Astrocyte of the spinal cord (primary cell): Measurements from ENCODE around the gene IQGAP2.

Experiments used
- DNase-seq: peaks from one replicate; pipeline ENCODE4 v3.0.0; 2011; ENCODE audit warnings: low read depth, low spot score
- H3K4me3 ChIP-seq: 2 replicates; pipeline ENCODE4 v1.5.1; 2011; ENCODE audit warnings: low read depth, mild to moderate bottlenecking, low read length, moderate library complexity
- in situ Hi-C: cut with HindIII; loops from 2 replicates; pipeline ENCODE4 v1.10.0; 2017; ENCODE audit warnings: low sequenced_read_pairs
- TF ChIP-seq, protein P1 (sequence below): IDR thresholded peaks from 2 replicates; pipeline ENCODE4 v1.5.1; 2012; ENCODE audit warnings: low read depth, mild to moderate bottlenecking, low read length, inconsistent platforms

The IQGAP2 gene

DNA sequence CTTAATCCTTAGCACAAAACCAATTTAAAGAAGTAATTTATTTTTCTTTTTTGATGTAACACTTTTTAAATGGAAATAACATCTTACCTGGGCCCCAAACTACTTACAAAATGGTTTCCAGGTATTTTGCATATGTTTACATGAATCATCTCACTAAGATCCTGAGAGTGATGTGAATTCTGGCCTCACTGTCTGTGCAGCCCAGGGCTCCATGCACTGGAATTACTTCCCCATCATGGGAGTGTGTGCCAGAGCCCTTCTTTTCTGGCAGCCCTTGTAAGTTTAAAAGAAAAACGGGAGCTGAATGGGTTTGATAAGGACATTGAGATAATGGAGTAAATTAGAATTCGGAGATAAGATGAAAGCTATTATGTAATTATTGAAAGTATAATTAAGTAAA lies 300.6 kb downstream of the IQGAP2 start:
- TF ChIP-seq, protein P1, sequence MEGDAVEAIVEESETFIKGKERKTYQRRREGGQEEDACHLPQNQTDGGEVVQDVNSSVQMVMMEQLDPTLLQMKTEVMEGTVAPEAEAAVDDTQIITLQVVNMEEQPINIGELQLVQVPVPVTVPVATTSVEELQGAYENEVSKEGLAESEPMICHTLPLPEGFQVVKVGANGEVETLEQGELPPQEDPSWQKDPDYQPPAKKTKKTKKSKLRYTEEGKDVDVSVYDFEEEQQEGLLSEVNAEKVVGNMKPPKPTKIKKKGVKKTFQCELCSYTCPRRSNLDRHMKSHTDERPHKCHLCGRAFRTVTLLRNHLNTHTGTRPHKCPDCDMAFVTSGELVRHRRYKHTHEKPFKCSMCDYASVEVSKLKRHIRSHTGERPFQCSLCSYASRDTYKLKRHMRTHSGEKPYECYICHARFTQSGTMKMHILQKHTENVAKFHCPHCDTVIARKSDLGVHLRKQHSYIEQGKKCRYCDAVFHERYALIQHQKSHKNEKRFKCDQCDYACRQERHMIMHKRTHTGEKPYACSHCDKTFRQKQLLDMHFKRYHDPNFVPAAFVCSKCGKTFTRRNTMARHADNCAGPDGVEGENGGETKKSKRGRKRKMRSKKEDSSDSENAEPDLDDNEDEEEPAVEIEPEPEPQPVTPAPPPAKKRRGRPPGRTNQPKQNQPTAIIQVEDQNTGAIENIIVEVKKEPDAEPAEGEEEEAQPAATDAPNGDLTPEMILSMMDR, result no peak
- in situ Hi-C loops, result loop anchor here (25.0 kb wide), 2 partner anchors 91 to 109 kb away; partner anchors contain the start of genes F2RL1 and F2RL2
- H3K4me3 ChIP-seq, result no peak overlapping the region
- DNase-seq, result no peak

DNA sequence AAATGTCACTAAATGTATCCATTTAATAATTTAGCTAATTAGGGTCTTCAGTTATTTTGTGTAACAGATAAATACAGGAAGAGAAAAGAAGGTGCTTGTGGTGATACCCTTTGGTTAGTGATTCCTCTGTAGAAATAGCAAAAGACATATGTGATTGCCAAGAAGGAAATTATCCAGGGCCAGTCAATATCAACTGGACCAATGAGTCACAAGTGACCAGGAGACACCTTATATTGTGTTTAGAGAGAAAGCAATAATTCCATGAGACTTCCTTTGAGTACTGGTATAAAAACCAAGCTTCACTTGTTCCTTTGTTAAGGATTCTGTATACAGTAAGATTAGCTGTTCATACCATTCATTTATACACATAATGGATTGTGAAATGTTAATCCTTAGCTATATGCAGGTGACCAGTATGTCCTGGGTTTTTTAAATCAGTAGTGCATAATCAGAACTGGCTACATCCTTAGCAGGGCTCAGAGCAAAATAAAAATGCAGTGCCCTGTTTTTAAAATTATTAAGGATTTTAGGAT lies 301.1 kb downstream of the IQGAP2 start:
- in situ Hi-C loops, result loop anchor here (25.0 kb wide), 2 partner anchors 92 to 108 kb away; partner anchors contain the start of genes F2RL1 and F2RL2
- no peak overlapping the region for H3K4me3 ChIP-seq
- TF ChIP-seq, protein P1, result no peak
- no peak for DNase-seq

DNA sequence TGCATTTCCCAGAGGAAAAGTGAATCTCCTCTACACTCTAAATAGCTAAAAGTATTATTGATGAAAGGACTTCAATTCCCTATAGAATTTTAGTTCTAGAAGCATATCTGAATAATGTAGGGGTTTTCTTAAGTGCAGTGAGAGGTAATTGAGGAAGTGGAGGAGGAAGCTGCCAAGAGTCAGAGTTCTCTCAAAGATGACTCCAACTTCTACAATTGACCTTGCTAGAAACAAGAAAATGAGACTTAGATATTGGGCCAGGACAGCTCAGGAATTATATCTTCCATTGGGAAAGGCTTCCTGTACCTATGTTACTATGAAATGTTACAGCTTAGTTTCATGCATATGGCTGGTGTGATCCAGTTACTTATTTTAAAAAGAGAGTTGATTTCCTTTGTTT lies 302.5 kb downstream of the IQGAP2 start:
- no peak for DNase-seq
- TF ChIP-seq, protein P1, result no peak
- no peak overlapping the region for H3K4me3 ChIP-seq
- in situ Hi-C loops, result loop anchor here (25.0 kb wide), 2 partner anchors 93 to 107 kb away; partner anchors contain the start of genes F2RL1 and F2RL2

DNA sequence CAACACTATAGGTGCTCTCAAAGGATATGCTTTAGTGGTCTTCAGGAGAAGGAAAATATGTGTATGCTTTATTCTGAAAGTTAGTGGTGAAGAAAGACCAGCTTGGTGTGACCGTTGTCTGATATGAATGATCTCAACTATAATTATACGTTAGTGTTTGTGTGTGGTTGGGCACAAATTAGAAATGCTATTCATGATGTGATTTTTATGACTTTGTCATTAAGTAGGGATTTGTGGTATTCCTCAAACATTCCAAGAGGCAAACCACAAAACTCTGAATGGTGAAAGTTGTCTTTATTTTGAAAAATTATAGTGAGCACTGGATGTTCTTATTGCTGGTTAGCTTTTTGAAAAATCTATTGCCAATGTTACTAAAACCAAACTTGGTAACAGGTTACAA lies 306.7 kb downstream of the IQGAP2 start:
- in situ Hi-C loops, result loop anchor here (25.0 kb wide), 2 partner anchors 97 to 103 kb away; partner anchors contain the start of genes F2RL1 and F2RL2
- DNase-seq, result peak; percentile 80
- H3K4me3 ChIP-seq, result no peak overlapping the region
- TF ChIP-seq, protein P1, result no peak

DNA sequence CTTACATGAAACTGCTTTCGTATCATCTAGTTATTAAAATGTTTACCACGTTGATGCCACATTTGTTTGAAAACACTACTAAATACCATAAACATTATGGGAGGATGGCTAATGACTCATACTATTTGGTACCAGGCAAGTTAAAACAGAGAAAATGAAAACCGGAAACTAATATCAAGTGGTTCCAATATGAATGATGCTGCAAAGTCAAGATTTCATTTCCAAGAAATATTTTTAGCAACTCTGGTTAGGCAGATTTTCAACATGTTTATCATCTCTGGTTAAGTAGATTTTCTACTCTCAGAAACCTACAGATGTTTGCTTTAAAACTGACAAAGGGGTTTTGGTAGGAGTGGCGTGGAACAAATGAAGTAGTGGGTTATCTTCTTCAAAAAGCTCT lies 307.9 kb downstream of the IQGAP2 start:
- no peak overlapping the region for H3K4me3 ChIP-seq
- in situ Hi-C loops, result loop anchor here (25.0 kb wide), 2 partner anchors 99 to 101 kb away; partner anchors contain the start of genes F2RL1 and F2RL2
- TF ChIP-seq, protein P1, result no peak
- no peak for DNase-seq

DNA sequence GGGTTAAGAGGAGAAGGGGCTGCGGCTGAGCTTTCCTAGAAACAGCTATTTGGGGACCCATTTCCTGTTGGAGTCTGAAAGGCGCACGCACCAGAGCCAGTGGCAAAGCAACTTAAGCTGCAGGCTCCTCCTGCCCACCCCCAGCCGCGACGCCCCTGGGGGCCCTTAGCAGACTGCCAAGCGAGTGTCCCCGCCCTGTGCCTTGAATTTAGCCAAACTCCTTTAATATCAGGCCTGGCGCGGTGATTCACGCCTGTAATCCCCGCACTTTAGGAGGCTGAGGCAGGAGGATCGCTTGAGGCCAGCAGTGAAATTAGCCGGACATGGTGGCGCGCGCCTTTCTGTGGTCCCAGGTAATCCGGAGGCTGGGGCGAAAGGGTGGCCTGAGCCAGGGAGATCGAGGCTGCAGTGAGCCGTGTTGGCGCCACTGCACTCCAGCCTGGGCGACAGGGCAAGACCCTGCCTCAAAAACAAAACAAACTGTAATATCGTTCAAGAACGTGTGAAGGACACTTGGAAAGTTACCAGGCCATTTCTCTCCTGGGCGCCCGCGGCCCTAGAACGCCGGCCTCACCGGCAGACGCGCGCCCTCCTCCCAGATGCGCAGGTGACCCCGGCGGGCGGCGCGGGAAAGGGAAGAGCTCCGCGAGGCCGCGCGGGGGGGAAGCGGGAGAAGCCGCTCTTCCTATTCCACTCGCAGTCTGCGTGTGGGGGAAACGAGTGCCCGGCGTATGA lies 311.8 kb downstream of the IQGAP2 start:
- in situ Hi-C loops, result loop anchor here (25.0 kb wide), 2 partner anchors 97 to 103 kb away; partner anchors contain the start of genes F2RL1 and F2RL2
- DNase-seq, result no peak
- TF ChIP-seq, protein P1, result no peak
- H3K4me3 ChIP-seq, result peak overlapping the region; percentile 97
